K562 (cell line): Measurements from ENCODE around the gene POLN. TPM values are rescaled to one million over a fixed set of nuclear protein-coding genes. Genes with fewer than 3 reads are reported as not detected.

ENCODE experiments used
- CBFA2T3 ChIP-seq: fragments of 450-650 bp; IDR thresholded peaks from 2 replicates; pipeline ENCODE4 v1.6.1; 2017
- CHD1 ChIP-seq: fragments of 200-600 bp; sonication (generic); IDR thresholded peaks from one replicate; pipeline ENCODE4 v1.6.1; 2012; ENCODE audit warnings: mild to moderate bottlenecking, moderate library complexity, low read length, inconsistent platforms
- GABPB2 ChIP-seq: fragments of 250-450 bp; sonication (Bioruptor Pico); conservative IDR thresholded peaks from 2 replicates; pipeline ENCODE4 v1.5.1; 2021; ENCODE audit warnings: mild to moderate bottlenecking
- GATAD2A ChIP-seq: fragments of 450-650 bp; IDR thresholded peaks from 2 replicates; pipeline ENCODE4 v1.6.1; 2017
- JUND ChIP-seq, 2 experiments: IDR thresholded peaks; 2 replicates in 1 of 2; 3 replicates in 1 of 2; pipeline ENCODE4 v1.6.1; 2011; ENCODE audit warnings: borderline replicate concordance in 2 of 2, low read depth in 2 of 2, low read length in 2 of 2, improper control_type of control experiment in 1 of 2, missing biosample characterization in 1 of 2, missing genetic modification characterization in 1 of 2, missing genetic modification reagents in 1 of 2
- MED1 ChIP-seq: sonication (generic); formaldehyde crosslinking; IDR thresholded peaks from 2 replicates; pipeline ENCODE4 v1.8.1; 2023; ENCODE audit warnings: missing genetic modification reagents, borderline replicate concordance
- MEF2A ChIP-seq: IDR thresholded peaks from 2 replicates; pipeline ENCODE4 v1.6.1; 2011; ENCODE audit warnings: low read depth, mild to moderate bottlenecking, low read length, moderate library complexity; ENCODE audit not compliant: control insufficient read depth
- NBN ChIP-seq: fragments of 450-650 bp; IDR thresholded peaks from 2 replicates; pipeline ENCODE4 v1.6.1; 2016; ENCODE audit warnings: low read depth, mild to moderate bottlenecking
- NFIC ChIP-seq: fragments of 450-650 bp; IDR thresholded peaks from 2 replicates; pipeline ENCODE4 v1.6.1; 2017; ENCODE audit warnings: mild to moderate bottlenecking, inconsistent platforms
- NR4A1 ChIP-seq, 2 experiments: fragments of 250-450 bp in 1 of 2; fragments of 450-650 bp in 1 of 2; sonication (Bioruptor Pico) in 1 of 2; IDR thresholded peaks; 2 replicates each; pipeline versions ENCODE4 v1.4.0 to v1.6.1; 2016 to 2020; ENCODE audit warnings: mild to moderate bottlenecking in 2 of 2, missing compliant biosample characterization in 1 of 2, missing genetic modification characterization in 1 of 2, moderate library complexity in 1 of 2
- POLR2G ChIP-seq: fragments of 200-400 bp; formaldehyde crosslinking; IDR thresholded peaks from 2 replicates; pipeline ENCODE4 v1.6.1; 2017; ENCODE audit warnings: low read depth, mild to moderate bottlenecking, antibody characterized with exemption, low read length, moderate library complexity
- RAD51 ChIP-seq: fragments of 450-650 bp; IDR thresholded peaks from 2 replicates; pipeline ENCODE4 v1.7.1; 2016; ENCODE audit warnings: low read depth, mild to moderate bottlenecking, borderline replicate concordance
- SNIP1 ChIP-seq: fragments of 450-650 bp; IDR thresholded peaks from 2 replicates; pipeline ENCODE4 v1.7.1; 2017; ENCODE audit warnings: low read depth, mild to moderate bottlenecking
- SREBF1 ChIP-seq: fragments of 150-350 bp; IDR thresholded peaks from 2 replicates; pipeline ENCODE4 v1.6.1; 2014; ENCODE audit warnings: antibody characterized with exemption, low read depth, low read length, borderline replicate concordance
- SUPT5H ChIP-seq: fragments of 450-650 bp; IDR thresholded peaks from 2 replicates; pipeline ENCODE4 v1.6.1; 2016
- TEAD1 ChIP-seq, 2 experiments: fragments of 450-650 bp in 1 of 2; sonication (generic) in 1 of 2; formaldehyde crosslinking; IDR thresholded peaks; 2 replicates each; pipeline versions ENCODE4 v1.4.0 to v1.8.0; 2020 to 2022; ENCODE audit warnings: mild to moderate bottlenecking in 2 of 2, missing genetic modification reagents in 1 of 2
- ZBTB7A ChIP-seq: IDR thresholded peaks from 2 replicates; pipeline ENCODE4 v1.6.1; 2011; ENCODE audit warnings: low read depth, mild to moderate bottlenecking, low read length, moderate library complexity, borderline replicate concordance; ENCODE audit not compliant: control insufficient read depth
- ZNF197 ChIP-seq: fragments of 200-800 bp; sonication (Bioruptor generic); IDR thresholded peaks from 2 replicates; pipeline ENCODE4 v1.6.1; 2016; ENCODE audit warnings: low read depth, missing genetic modification characterization, missing compliant biosample characterization
- ZNF79 ChIP-seq: fragments of 250-450 bp; sonication (Bioruptor Pico); IDR thresholded peaks from 2 replicates; pipeline ENCODE4 v1.4.0; 2020; ENCODE audit warnings: low read depth, mild to moderate bottlenecking, moderate library complexity
- polyA plus RNA-seq, 8 experiments: library from polyadenylated mRNA; depleted of rRNA in 4 of 8; stranded (reverse) in 5 of 8; unstranded in 3 of 8; fragments of >200 nt; fragmentation: Nextera tagmentation in 2 of 8; fragmentation: Illumina TruSeq in 1 of 8; extraction: Ambion mirVana in 2 of 8; extraction: Trizol in 1 of 8; gene quantifications; 2 replicates each; pipeline versions ENCODE4 v1.2.1 to v1.2.3, GENCODE V29; 2011 to 2014; ENCODE audit warnings: inconsistent platforms in 1 of 8, missing spikeins in 1 of 8
- total RNA-seq, 7 experiments: library from RNA; depleted of rRNA in 6 of 7; stranded (reverse); fragments of >200 nt in 6 of 7; fragmentation: Illumina TruSeq in 2 of 7; extraction: Trizol in 2 of 7; gene quantifications; 2 replicates each; pipeline versions ENCODE4 v1.2.1 to v1.2.3, GENCODE V29; 2011 to 2021; ENCODE audit warnings: low replicate concordance in 1 of 7
- TF ChIP-seq, protein P1 (sequence below): fragments of 450-650 bp; IDR thresholded peaks from one replicate; pipeline ENCODE4 v1.6.1; 2018; ENCODE audit warnings: mild to moderate bottlenecking, moderate library complexity; ENCODE audit not compliant: partially characterized antibody
- TF ChIP-seq, protein P2 (sequence below), 2 experiments: IDR thresholded peaks in 1 of 2; conservative IDR thresholded peaks in 1 of 2; 2 replicates each; pipeline ENCODE4 v1.6.1; 2016; ENCODE audit warnings: low read depth in 2 of 2, mild to moderate bottlenecking in 1 of 2, missing compliant biosample characterization in 1 of 2, missing genetic modification characterization in 1 of 2, moderate library complexity in 1 of 2
- TF ChIP-seq, protein P3 (sequence below), 2 experiments: fragments of 450-650 bp; IDR thresholded peaks; 2 replicates each; pipeline ENCODE4 v1.6.1; 2016

Gene POLN
- total and polyA plus RNA-seq, 9 of the 15 experiments (the other 6 are each of a cell fraction or from before 2014, with no cell fraction given): 0.08 to 0.91 (median 0.32) TPM

DNA sequence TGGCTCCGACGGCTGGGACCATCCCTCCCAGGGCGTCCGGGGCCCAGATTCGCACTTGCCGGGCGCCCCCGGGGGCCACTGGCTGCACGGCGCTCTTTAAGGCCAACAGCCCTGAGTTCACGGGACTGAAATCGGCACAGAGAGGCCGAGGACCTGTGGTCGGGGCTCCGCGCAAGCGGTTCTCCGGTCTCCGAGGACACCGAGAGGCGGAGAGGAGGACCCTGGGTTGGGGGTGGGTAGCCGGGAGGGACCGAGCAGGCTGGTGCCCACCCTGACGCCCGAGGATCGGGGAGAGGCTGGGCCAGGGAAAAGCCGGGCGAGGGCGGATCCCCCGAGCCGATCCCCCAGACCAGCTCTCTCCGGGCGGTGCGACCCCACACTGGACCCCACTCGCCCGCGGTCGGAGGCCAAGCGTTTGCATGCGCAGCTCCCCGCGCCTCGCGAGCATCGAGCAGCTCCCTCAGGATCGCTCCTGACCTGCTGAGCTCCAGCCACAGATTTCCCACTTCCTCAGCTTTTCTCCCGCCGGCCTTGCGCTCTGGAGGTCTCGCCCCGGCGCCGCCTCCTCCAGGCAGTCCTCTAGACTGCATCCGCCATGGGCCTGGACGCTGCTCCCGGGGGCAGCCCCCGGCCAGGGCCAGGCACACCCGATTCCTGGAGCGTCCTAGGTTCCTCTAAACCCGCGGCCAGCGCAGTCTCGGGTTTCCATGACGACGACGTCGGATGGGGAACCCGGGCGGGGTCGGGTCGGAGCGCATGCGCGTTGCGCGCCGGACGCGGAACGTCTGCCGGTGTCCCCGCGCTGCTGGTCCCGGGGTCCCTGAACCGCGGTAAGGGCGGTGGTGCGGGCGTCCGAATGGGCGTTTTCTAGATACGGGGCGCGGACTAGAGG is 200.4 kb downstream of the POLN start (continued):
- no peak for TF ChIP-seq MED1 (CRISPR knock-in tag)
- TF ChIP-seq MEF2A: no peak
- peak in 1 of 2 experiments; percentile 75; a peak in 1 of 4 replicates for TF ChIP-seq TEAD1 (CRISPR knock-in tag; IDR thresholded peaks at IDR 0.05)
- TF ChIP-seq, protein P1, sequence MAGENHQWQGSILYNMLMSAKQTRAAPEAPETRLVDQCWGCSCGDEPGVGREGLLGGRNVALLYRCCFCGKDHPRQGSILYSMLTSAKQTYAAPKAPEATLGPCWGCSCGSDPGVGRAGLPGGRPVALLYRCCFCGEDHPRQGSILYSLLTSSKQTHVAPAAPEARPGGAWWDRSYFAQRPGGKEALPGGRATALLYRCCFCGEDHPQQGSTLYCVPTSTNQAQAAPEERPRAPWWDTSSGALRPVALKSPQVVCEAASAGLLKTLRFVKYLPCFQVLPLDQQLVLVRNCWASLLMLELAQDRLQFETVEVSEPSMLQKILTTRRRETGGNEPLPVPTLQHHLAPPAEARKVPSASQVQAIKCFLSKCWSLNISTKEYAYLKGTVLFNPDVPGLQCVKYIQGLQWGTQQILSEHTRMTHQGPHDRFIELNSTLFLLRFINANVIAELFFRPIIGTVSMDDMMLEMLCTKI: no peak
- no peak for TF ChIP-seq NBN
- TF ChIP-seq ZNF79 (CRISPR knock-in tag): no peak
- peak; percentile 56; the same call in 1 of the 2 replicates for TF ChIP-seq SUPT5H
- no peak for TF ChIP-seq SNIP1
- peak; percentile 6; the same call in 1 of the 2 replicates for TF ChIP-seq NFIC
- TF ChIP-seq GABPB2 (CRISPR knock-in tag): no peak
- TF ChIP-seq, protein P2, sequence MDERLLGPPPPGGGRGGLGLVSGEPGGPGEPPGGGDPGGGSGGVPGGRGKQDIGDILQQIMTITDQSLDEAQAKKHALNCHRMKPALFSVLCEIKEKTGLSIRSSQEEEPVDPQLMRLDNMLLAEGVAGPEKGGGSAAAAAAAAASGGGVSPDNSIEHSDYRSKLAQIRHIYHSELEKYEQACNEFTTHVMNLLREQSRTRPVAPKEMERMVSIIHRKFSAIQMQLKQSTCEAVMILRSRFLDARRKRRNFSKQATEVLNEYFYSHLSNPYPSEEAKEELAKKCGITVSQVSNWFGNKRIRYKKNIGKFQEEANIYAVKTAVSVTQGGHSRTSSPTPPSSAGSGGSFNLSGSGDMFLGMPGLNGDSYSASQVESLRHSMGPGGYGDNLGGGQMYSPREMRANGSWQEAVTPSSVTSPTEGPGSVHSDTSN (CRISPR knock-in tag; IDR thresholded peaks at IDR 0.05; ENCODE audit: low read depth): no peak
- TF ChIP-seq, protein P2 (tag; conservative IDR thresholded peaks at IDR 0.05; ENCODE audit: low read depth): no peak
- TF ChIP-seq ZNF197 (CRISPR knock-in tag): no peak
- peak; percentile 81 for TF ChIP-seq POLR2G
- TF ChIP-seq SREBF1: no peak
- 0 out of 2 replicates have a peak, but pooled peaks have one; percentile 6 for TF ChIP-seq JUND (IDR thresholded peaks at IDR 0.05; ENCODE audit: borderline replicate concordance, low read depth, low read length)
- no peak for TF ChIP-seq JUND (tag; IDR thresholded peaks at IDR 0.05; ENCODE audit: borderline replicate concordance, low read depth, low read length)
- TF ChIP-seq, protein P3, sequence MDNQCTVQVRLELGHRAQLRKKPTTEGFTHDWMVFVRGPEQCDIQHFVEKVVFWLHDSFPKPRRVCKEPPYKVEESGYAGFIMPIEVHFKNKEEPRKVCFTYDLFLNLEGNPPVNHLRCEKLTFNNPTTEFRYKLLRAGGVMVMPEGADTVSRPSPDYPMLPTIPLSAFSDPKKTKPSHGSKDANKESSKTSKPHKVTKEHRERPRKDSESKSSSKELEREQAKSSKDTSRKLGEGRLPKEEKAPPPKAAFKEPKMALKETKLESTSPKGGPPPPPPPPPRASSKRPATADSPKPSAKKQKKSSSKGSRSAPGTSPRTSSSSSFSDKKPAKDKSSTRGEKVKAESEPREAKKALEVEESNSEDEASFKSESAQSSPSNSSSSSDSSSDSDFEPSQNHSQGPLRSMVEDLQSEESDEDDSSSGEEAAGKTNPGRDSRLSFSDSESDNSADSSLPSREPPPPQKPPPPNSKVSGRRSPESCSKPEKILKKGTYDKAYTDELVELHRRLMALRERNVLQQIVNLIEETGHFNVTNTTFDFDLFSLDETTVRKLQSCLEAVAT (IDR thresholded peaks at IDR 0.05): no peak
- no peak for TF ChIP-seq NR4A1 (CRISPR knock-in tag; IDR thresholded peaks at IDR 0.05)
- no peak for TF ChIP-seq NR4A1 (tag; IDR thresholded peaks at IDR 0.05)
- no peak for TF ChIP-seq RAD51
- TF ChIP-seq CHD1: no peak
- no peak for TF ChIP-seq GATAD2A
- no peak for TF ChIP-seq CBFA2T3
- peak; percentile 89 for TF ChIP-seq ZBTB7A
